ACHN (cell line): ENCODE measurements around the gene HYAL2.
A peak's percentile ranks its signal among the peaks of the same experiment; 100 is the strongest.

Source experiments
- DNase-seq: peaks from one replicate; pipeline ENCODE4 v3.0.0-alpha.2; 2015
- in situ Hi-C: cut with HindIII; loops from 2 replicates; pipeline ENCODE4 v1.10.0; 2017; ENCODE audit warnings: low sequenced_read_pairs, low pct_ligation_motif_present, low pct_unique_long_range_greater_than_20kb

Gene HYAL2

DNA sequence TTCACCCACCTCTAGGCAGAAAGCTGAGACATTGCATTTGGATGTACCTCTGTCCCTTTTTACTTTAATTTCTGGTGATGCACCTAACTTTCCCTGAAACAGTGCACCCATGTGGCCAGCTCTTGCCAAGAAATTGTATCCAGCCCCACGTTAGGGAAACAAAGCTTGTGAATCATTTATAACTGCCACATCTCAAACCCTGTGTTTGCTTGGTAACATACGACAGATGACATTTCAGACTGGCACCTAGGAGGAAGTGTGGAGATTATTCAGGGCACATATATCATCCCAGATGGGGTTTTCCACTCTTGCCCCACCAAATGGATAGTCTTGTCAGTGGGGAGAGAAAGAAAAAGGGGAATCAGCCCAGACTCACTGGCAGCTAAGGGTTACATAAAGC lies 30.2 kb upstream of the HYAL2 start:
- DNase-seq, result peak; percentile 41
- in situ Hi-C loops, result no loop called here

- in situ Hi-C loops, result no loop called here
- DNase-seq, result no peak
Observed at GRCh38 chr3:50351323-50351697, 28.8 kb upstream of the HYAL2 start.

DNA sequence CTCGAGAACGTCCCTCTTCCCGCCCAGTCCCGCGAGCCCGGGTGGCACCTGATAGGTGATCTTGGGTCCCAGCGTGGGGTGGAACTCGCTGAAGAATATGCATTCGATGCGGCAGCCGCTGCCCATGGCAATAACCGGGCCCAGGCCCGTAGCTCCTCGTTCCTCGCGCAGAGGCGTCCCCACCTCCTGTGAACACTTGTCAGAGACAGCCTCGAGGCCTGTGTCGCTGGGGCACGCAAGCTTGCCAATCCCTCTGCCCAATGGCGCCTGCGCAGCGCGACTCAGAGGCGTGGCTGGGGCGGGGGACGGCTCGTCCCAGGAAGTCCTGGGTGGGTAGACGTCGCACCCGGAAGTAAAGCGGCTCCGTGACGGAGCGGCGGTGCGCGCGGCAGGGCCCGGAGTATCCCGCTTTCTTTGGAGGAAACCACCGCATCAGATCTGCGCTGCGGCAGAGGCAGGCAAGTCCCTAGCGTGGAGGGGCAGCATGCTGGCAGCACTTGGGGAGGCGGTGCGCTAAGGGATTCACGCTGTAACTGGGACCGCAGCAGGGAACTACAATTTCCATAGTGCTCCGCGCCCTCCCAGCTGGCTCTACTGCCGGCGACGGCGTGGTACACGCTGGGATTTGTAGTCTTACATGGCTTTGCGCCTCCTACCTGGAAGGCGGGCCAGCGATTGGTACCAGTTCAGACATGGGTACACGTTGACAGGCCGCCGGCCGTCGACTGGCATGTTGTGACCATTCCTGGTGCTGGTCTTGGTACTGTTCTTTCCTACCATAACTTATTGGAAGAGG lies 28.2 kb upstream of the HYAL2 start, which contains the start of the genes CYB561D2 and NPRL2:
Gene CYB561D2 (plus strand): TSS at position 336 of the 796 bp plus-strand sequence. CDS start 572 bp downstream, outside the sequence.
Gene NPRL2 (minus strand): TSS at position 249 of the 796 bp plus-strand sequence. CDS start 123 bp downstream, at position 126.
- peak; percentile 91 for DNase-seq
- in situ Hi-C loops, result no loop called here

DNA sequence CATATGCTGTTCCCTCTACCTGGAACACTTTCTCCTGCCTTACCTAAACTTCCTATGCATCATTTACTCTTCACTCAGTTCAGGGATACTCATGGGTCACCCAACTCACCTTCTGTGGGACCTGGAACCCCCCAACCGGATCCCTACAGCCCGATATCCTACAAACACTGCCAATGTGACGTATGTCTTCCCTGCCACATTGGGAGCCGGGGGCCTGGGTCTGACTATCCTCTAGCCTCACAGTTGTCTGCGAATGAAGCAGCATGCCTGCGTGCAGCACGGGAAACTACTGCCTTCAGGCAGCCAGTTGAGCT lies 27.6 kb upstream of the HYAL2 start:
- no peak for DNase-seq
- in situ Hi-C loops, result no loop called here

GRCh38 chr3:50347187-50347813 lies 24.8 kb upstream of the HYAL2 start:
- DNase-seq, result peak; percentile 64
- in situ Hi-C loops, result no loop called here

GRCh38 chr3:50345586-50346234 lies 23.2 kb upstream of the HYAL2 start, which contains the start of gene ZMYND10:
Gene ZMYND10 (minus strand): TSS chr3:50345732. CDS start chr3:50345579, 153 bp downstream.
- DNase-seq, result peak; percentile 61
- in situ Hi-C loops, result no loop called here

DNA sequence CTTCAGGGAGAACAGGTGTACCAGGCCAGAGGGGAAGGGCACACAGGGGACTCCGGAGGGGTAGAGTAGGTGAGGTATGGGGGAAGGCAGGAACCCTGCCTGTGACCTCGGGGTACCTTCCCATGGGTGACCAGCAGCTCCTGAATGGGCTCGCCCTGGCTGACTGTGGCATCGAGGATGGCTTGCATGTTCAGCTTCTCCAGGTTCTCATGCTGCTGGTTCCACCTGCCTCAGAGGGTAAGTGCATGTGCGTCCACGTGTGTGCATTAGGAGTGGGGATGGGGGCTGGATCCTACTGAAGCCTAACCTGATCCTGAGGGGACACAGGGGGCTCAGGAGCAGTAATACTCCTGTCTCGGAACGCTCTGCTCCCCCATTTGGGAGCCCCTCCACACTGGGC lies 22.5 kb upstream of the HYAL2 start:
- in situ Hi-C loops, result no loop called here
- no peak for DNase-seq

GRCh38 chr3:50342813-50343633 lies 20.5 kb upstream of the HYAL2 start:
- no peak for DNase-seq
- in situ Hi-C loops, result no loop called here

DNA sequence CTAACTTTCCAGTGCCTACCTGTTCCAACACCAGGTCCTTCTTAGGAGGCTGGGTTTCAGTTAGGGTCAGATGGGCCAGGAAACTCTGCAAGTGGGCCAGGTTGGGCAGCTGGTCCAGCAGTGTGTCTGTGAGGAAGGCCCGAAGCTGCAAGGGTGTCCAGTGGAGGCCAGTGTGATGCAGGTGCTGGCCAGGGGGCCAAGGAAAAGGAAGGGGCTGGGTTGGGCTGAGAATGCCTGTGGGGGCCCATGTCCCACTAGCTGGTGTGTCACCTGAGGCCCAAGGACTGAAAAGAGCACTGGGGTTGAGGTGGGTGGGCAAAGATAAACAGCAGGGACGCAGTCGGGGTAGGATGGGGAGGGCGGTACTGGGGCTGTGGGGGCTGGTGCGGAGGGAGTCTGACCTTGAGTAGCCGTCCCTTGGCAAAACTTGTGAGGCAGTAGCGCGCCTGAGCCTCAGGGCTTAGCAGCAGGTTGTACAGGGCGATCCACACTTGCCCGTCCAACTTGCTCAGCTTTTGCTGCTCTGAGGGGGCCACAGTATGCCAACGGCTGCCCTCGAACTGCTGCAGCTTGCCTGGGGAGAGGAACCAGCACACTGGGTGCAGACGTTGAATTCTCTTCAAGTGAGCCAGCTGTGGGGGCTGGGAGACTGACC lies 19.6 kb upstream of the HYAL2 start:
- DNase-seq, result no peak
- in situ Hi-C loops, result no loop called here

DNA sequence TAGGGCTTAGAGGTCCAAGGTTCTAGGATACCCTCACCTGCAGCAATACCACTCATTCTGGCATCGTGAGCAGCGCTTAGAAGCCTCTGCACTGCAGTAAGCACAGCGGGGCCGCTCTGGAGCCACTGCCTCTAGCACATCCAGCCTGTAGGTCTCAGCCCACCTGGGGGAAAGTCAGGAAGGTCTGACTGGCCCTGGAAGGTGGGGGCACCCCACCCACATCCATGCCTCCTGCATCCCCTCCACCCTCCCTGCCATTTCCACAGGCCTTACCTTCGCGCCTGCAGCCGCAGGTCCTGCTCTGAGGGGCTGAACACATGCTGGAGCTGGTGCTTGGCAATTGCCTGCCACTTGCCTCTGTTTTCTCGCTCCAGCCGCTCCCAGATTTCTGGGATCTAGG lies 19.0 kb upstream of the HYAL2 start:
- DNase-seq, result no peak
- in situ Hi-C loops, result no loop called here

DNA sequence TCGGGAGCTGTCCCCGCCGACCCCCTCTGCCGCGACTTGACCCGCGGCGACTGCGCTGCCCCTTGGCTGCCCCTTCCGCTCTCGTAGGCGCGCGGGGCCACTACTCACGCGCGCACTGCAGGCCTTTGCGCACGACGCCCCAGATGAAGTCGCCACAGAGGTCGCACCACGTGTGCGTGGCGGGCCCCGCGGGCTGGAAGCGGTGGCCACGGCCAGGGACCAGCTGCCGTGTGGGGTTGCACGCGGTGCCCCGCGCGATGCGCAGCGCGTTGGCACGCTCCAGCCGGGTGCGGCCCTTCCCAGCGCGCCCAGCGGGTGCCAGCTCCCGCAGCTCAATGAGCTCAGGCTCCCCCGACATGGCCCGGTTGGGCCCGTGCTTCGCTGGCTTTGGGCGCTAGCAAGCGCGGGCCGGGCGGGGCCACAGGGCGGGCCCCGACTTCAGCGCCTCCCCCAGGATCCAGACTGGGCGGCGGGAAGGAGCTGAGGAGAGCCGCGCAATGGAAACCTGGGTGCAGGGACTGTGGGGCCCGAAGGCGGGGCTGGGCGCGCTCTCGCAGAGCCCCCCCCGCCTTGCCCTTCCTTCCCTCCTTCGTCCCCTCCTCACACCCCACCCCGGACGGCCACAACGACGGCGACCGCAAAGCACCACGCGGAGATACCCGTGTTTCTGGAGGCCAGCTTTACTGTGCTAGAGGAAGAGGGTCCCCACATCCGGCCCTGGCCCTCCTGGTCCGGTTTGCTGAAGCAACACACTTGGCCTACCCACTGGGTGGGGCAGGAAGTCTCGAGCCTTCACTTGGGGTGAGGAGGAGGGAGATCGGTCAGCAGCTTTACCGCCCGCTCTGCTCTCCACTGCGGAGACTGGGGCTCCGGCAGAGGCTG lies 18.1 kb upstream of the HYAL2 start, which contains the start of gene RASSF1:
Gene RASSF1 (minus strand): TSS at position 389 of the 882 bp plus-strand sequence. CDS start 31 bp downstream, at position 358.
- in situ Hi-C loops, result no loop called here
- DNase-seq, result no peak

- in situ Hi-C loops, result no loop called here
Observed at GRCh38 chr3:50340147-50340447, 17.6 kb upstream of the HYAL2 start.

GRCh38 chr3:50339485-50340146 lies 17.1 kb upstream of the HYAL2 start:
- no peak for DNase-seq
- in situ Hi-C loops, result no loop called here

More at GRCh38 chr3:50340147-50340447, 17.6 kb upstream of the HYAL2 start:
- no peak for DNase-seq

DNA sequence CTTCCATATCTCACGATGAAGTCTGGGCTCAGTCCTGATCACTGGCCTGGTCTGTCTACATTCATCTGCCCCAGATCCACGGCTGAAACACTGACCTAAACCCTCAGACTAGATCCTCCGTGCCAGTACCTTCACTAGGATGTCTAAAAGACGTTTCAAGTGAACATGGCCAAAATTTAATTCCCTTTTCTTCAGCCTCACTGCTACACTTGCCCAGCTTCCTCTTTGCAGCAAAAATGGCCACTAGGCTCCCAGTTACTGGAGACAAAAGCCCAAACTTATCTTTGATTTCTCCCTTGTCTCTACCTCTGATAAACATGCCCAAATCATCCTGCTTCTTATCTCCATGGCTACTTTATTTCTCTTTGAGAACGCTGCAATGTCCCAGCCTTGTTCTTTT lies 16.4 kb upstream of the HYAL2 start:
- in situ Hi-C loops, result no loop called here
- no peak for DNase-seq

- peak; percentile 98 for DNase-seq
- in situ Hi-C loops, result no loop called here
Observed at GRCh38 chr3:50337175-50337861, 14.8 kb upstream of the HYAL2 start.

DNA sequence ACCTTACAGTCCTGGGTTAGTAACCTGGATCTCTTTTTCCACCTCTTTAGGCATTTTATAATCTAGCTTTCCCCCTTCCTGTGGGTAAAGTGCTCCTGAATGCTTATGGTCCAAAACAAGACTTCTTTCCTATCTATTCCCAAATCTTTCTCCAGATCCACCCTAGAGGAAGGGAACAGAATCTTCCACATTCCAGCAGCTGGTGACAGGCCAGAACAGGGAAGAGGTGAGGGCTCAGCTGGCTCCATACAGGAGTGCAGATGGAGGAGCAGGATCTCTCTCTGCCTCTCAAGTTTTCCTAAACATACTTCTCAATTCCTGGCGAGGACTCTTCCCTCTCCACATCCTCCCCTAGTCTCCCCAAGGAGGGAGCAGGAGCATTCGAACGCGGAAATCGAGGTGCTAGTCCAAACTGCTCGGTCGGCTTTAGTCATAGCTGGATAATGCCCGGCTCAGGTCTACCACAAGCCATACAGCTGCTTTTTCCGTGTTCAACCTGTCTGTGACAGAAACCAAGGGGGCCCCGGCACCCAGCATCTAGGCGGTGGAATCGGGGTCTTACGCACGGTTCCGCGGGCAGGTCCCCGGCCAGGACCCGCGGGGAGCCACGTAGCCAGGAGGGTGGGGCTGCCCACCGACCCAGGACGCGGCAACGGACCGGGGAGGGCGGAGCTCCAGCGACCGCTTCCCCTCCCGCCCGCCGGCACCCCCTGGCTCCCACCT lies 14.1 kb upstream of the HYAL2 start:
- in situ Hi-C loops, result no loop called here

More for the DNA sequence above, 14.1 kb upstream of the HYAL2 start:
- peak; percentile 35 for DNase-seq
